GM19240 (cell line): ENCODE measurements around the gene TAAR5.
"Not testable (repeated sequence)": the region's sequence is repeated elsewhere in the genome, so short reads cannot be mapped to it uniquely, and the experiment has no call there.

ENCODE experiments used
- DNase-seq: peaks from one replicate; pipeline ENCODE4 v3.0.0; 2011; ENCODE audit warnings: low spot score; ENCODE audit not compliant: insufficient read length

The TAAR5 gene, protein sequence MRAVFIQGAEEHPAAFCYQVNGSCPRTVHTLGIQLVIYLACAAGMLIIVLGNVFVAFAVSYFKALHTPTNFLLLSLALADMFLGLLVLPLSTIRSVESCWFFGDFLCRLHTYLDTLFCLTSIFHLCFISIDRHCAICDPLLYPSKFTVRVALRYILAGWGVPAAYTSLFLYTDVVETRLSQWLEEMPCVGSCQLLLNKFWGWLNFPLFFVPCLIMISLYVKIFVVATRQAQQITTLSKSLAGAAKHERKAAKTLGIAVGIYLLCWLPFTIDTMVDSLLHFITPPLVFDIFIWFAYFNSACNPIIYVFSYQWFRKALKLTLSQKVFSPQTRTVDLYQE

GRCh38 chr6:132589454-132589853 is at the start of gene TAAR5:
TAAR5 (minus strand) TSS chr6:132589741; CDS start chr6:132589686, 55 bp downstream.
- DNase-seq, result no peak

DNA sequence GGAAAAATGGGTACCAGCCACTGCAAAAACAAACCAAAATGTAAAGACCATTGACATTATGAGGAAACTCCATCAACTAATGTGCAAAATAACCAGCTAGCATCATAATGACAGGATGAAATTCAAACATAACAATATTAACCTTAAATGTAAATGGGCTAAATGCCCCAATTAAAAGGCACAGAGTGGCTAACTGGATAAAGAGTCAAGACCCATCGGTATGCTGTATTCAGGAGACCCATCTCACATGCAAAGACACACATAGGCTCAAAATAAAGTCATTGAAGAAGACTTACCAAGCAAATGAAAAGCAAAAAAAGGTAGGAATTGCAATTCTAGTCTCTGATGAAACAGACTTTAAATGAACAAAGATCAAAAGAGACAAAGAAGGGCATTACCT is 47.6 kb upstream of the TAAR5 start:
- not testable (repeated sequence) for DNase-seq

DNA sequence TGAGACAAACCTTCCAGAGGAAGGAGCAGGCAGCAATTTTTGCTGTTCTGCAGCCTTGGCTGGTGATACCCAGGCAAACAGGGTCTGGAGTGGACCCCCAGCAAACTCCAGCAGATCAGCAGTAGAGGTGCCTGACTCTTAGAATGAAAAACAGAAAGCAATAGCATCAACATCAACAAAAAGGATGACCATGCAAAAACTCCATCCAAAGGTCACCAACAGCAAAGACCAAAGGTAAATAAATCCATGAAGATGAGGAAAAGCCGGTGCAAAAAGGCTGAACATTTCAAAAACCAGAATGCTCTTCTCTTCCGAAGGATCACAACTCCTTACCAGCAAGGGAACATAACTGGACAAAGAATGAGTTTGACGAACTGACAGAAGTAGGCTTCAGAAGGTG is 46.4 kb upstream of the TAAR5 start:
- not testable (repeated sequence) for DNase-seq

DNA sequence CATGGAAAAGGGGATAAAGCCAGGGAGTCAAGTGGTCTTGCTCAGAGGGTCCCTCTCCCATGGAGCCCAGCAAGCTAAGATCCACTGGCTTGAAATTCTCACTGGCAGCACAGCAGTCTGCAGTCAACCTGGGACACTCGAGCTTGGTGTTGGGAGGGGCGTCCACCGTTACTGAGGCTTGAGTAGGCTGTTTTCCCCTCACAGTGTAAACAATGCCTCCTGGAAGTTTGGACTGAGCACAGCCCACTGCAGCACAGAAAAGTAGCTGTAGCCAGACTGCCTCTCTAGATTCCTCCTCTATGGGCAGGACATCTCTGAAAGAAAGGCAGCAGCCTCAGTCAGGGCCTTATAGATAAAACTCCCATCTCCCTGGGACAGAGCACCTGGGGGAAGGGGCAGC is 45.7 kb upstream of the TAAR5 start:
- DNase-seq, result not testable (repeated sequence)

DNA sequence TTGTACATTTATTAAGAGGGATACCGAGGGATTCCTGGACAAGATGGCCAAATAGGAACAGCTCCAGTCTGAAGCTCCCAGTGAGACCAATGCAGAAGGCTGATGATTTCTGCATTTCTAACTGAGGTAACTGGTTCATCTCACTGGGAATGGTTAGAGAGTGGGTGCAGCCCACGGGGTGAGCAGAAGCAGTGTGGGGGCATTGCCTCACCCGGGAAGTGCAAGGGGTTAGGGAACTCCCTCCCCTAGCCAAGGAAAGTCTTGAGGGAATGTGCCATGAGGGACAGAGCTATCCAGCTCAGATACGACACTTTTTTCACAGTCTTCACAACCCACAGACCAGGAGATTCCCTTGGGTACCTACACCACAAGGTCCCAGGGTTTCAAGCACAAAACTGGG is 45.3 kb upstream of the TAAR5 start:
- no peak for DNase-seq

DNA sequence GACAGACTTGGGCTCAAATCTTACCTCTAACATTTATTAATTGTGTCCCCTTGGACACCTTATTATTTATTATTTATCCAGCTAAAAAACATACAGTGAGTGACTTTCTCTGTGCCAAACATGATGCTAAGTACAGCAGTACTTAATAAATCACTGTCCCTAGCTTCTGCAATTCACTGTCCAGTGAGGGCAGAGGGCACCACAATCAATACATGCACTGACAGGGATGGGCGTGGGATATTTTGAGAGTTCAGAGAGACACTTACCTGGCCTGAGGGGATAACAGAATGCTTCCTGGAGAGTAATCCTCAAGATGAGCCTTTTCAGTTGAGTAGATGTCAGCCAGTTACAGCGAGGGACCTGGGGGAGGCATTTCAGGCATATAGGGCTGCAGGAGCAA is 43.8 kb upstream of the TAAR5 start:
- DNase-seq, result no peak

DNA sequence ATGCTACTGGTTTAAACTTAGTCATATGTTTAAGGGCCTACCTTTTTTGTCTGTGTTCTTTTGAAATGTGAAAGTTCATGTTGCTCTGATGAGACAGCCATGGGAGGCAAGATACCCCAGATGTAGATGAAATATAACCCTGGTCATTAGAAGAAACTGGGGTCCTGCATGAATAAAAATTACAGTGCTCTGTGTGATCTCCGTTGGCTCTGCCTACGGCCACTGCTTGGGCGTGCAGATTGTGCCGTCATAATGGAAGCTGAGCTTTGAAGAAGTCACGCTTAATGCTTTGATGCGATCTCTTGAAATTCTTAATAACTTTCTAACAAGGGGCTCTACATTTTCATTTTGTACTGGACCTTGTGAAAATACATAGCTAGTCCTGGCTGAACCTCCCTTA is 34.6 kb upstream of the TAAR5 start, which contains the start of gene TAAR2:
TSS of gene TAAR2 (minus strand) at position 101 of the 400 bp plus-strand sequence. CDS start at position 101, 0 bp downstream.
- no peak for DNase-seq

- no peak for DNase-seq
Measured at GRCh38 chr6:132623106-132623845, 33.7 kb upstream of the TAAR5 start.

GRCh38 chr6:132616677-132617076 is 27.1 kb upstream of the TAAR5 start:
- no peak for DNase-seq

- no peak for DNase-seq
Measured at GRCh38 chr6:132614554-132614953, 25.0 kb upstream of the TAAR5 start.

- no peak for DNase-seq
Measured at GRCh38 chr6:132612449-132613108, 23.0 kb upstream of the TAAR5 start.

GRCh38 chr6:132611616-132612015 is 22.1 kb upstream of the TAAR5 start:
- no peak for DNase-seq

DNA sequence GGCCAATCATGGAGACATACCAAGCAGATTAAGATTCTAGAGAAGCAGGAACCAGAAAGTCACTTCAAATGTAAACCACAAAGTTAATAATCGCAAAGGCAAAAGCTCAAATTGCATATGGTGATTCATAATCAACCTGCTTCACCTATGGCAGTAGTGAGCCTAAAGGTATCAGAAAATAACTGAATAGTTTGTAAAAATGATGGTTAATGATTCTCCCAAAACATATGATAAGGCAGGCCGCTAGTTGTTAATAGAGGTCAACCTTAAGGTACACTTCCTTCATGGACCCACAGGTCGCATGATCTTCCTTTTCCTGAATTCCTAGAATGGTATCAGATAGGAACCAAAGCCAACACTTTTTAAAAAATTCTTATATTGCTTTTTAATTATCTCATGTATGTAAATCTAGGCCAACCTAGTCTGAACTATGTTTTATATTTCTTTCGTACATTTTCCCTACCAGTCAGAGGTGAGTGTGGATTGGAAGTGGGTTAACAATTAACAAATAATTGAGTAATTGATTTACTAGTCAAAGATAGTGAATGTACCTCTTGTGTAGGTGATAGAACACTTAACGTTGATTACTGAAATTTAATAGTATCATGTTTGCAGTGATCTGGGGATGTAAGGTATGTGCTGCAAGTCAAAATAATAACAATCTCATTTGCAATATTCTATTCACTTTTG is 18.1 kb upstream of the TAAR5 start:
- DNase-seq, result no peak

GRCh38 chr6:132604635-132605152 is 15.2 kb upstream of the TAAR5 start:
- no peak for DNase-seq

- DNase-seq, result not testable (repeated sequence)
Measured at GRCh38 chr6:132600900-132601299, 11.4 kb upstream of the TAAR5 start.

DNA sequence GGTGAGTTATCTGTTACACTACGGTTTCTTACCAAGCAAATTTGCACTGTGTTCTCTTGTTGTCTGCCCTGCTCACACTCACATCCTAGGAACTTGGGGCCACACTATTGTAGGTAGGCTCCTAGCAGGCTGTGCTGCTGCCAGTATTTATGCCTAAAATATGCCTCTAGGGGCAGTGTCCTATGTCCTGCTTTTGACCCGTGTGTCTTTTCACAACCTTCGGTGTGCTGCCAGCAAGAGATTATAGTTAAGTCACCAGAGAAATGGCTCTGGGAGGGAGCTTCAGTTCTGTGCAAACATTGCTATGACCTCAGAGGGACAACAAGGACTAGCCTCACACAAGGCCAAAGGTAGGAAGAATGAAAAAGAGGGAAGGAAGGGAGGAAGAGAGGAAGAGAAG is 8.9 kb upstream of the TAAR5 start:
- DNase-seq, result no peak

- no peak for DNase-seq
Measured at GRCh38 chr6:132596201-132596600, 6.7 kb upstream of the TAAR5 start.

DNA sequence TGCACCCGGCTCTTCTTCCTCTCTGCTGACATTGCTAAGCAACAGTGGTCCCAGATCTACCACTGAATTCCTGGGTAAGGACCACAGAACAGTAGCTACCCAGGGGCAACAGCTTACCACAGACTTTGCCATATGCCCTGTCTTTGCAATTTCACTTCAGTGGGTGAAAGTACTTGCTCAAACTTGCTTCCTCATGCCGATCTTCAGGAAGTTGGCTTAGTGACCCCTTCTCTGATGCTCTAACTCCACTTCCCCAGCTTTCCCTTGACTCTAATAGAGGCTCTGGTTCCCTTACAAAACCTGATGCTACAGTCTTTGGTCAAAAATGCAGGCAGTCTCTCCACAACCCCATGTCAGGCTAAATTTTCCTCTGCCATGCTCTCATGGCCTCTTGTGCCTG is 3.3 kb upstream of the TAAR5 start:
- DNase-seq, result no peak

DNA sequence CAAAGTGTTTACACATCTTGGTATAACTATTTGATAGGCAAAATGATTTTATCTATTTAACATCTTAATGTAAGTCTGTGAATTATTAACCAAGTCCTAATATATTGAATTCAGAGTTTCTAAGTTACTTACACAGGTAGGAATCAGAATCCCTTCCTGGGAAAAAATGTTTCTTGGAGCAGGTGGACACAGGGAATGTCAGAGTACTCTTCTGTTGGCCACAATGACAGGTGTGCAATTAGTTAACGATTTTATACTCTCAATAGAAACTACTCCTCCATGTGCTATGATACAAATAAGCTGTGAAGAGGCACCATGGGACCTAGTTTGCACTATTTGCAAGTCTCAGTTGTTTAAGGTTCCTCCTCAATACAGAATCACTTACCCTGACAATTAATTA is 821 bp upstream of the TAAR5 start:
- DNase-seq, result no peak

- no peak for DNase-seq
Measured at GRCh38 chr6:132587424-132587823, 2.1 kb downstream of the TAAR5 start.

- DNase-seq, result no peak
Measured at GRCh38 chr6:132584698-132585097, 4.8 kb downstream of the TAAR5 start.
